GM18498 (cell line): ENCODE results near the gene GLYAT.

Source experiments
- ATAC-seq: cut with Tn5 transposase; IDR thresholded peaks from one replicate; pipeline ENCODE4 v1.9.1; 2021; ENCODE audit warnings: mild to moderate bottlenecking, moderate library complexity; ENCODE audit not compliant: unreplicated experiment

GLYAT gene, protein sequence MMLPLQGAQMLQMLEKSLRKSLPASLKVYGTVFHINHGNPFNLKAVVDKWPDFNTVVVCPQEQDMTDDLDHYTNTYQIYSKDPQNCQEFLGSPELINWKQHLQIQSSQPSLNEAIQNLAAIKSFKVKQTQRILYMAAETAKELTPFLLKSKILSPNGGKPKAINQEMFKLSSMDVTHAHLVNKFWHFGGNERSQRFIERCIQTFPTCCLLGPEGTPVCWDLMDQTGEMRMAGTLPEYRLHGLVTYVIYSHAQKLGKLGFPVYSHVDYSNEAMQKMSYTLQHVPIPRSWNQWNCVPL

DNA sequence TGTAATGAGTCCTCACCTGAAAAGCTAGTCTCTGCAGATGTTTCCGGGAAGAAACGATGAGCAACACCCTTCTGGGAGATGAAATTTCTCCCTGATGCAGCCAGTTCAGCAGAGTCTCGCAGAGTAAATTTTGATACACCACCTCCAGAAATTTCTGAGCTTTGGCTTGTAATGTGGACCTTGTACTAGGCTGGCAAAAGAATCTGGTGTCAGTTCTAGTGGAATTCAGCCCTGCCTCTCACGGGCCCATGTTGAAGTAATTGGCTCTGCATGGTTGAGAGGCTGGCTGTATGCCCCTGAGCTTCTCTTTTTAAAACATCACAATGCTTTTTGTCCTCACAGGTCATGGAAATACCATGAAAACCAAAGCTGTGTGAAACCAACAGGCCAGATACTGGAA is at the start of gene GLYAT:
TSS of gene GLYAT (minus strand) at position 125 of the 400 bp plus-strand sequence. CDS start 7,447 bp downstream, outside the sequence.
- no peak for ATAC-seq

DNA sequence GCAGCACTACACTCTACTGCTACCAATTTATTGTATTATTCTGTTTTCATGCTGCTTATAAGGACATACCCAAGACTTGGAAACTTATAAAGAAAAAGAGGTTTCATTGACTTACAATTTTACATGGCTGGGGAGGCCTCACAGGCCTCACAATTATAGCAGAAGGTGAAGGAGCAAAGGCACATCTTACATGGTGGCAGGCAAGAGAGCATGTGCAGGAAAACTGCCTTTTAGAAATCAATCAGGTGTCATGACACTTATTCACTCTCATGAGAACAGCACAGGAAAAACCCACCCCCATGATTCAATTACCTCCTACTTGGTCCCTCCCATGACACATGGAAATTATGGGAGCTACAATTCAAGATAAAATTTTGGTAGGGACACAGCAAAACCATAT is 49.6 kb upstream of the GLYAT start:
- ATAC-seq: no peak

DNA sequence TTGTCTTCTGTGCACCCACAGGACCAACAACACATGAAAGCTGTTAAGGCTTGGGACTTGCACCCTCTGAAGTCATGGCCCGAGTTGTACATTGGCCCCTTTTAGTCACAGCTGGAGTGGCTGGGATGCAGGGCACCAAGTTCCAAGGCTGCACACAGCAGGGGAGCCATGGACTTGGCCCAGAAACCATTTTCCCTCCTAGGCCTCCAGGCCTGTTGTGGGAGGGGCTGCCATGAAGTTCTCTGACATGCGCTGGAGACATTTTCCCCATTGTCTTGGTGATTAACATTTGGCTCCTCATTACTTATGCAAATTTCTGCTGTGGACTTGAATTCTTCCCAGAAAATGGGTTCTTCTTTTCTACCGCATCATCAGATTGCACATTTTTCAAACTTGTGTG is 48.8 kb upstream of the GLYAT start:
- ATAC-seq: no peak

DNA sequence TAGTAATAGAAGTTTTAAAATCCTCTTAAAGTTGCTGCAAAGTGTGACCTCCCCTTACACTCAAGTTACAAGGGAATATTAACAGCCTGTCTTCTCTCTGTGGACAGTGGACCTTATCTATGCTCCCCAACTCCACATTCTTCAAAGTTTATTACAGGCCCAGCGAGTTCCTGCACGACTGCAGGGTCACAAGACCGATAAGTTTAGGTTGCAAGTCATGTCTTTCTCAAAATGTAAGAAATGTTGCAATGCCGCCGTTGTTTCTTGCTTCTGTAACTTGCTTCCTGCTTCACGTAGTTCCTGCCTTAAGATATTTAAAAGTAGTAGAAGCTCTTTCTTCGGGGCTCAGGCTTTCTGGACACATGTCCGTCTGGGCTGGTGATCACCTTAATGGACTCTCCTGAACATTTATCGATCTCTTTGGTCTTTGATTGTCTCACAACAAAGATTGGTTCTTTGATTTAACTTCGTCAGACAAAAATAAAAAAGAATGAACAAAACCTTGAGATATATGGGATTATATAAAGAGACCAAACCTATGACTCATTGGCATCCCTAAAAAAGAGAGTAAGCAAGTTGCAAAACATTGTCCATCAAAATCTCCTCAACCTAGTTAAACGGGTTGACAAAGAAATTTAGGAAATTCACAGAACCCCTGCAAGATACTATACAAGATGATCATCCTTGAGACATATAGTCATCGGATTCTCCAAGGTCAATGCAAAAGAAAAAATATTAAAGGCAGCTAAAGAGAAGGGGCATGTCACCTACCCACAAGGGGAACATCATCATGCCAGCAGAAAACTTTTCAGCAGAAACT is 45.4 kb upstream of the GLYAT start:
- ATAC-seq: no peak

DNA sequence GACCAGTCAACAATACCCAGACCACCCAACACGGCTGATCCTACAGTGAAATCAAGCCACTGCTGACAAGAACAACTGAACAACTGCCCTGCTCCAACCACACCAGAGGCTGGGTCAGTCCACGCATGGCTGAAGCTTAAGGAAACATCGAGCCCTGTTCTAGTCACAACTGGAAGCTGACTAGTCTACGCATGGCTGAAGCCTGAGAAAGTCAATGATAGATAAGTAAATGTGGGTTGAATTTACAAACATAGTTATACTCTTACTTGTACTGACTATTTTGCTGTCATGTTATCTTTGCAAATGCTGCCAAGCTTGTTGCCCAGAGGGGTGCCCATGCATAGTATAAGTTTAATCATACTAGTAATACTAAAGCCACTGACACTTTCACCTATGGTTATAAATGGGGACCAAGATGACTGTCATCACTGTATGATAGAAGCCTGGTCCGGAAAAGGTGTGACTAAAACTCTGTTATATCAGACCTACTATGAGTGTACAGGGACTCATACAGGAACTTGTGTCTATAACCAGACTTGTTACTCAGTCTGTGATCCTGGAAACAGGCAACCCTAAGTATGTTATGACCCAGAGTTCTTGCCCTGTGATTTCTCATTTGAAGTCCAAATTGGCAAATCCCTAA is 43.4 kb upstream of the GLYAT start:
- ATAC-seq: no peak

DNA sequence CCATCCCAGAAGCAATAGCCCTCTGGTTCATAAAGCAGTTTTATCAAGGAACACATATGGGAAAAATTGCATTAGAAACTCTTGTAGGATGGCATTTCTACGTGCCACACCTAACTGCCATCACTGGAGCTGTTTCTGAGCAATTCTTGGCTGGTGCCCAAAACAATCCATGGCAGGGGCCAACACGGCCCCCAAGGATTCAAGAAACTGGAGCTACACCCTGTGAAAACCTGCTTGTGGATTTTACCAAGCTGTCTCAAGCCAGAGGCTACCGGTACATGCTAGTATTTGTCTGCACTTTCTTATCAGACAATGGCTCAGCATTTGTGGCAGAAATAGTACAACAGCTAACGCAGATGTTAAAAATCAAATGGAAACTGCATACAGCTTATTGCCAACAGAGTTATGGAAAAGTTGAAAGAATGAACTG is 42.4 kb upstream of the GLYAT start:
- no peak for ATAC-seq

DNA sequence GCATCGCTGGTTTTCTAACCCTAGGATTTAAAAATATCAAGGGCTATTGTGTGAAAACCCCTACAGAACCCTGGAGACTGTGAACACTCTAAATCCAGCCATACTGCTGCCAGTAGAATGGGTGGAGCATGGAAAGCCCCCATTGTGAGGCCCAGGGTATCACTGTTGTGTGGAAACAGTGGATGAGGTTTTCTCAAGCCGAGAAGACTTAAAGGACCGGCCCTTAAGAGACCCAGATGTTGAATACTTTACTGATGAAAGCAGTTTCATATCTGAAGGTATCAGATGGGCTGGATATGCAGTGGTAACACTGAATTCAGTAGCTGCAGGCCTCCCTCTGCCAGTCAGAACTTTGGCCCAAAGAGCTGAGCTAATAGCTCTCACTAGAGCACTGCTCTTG is 41.6 kb upstream of the GLYAT start:
- ATAC-seq: no peak

DNA sequence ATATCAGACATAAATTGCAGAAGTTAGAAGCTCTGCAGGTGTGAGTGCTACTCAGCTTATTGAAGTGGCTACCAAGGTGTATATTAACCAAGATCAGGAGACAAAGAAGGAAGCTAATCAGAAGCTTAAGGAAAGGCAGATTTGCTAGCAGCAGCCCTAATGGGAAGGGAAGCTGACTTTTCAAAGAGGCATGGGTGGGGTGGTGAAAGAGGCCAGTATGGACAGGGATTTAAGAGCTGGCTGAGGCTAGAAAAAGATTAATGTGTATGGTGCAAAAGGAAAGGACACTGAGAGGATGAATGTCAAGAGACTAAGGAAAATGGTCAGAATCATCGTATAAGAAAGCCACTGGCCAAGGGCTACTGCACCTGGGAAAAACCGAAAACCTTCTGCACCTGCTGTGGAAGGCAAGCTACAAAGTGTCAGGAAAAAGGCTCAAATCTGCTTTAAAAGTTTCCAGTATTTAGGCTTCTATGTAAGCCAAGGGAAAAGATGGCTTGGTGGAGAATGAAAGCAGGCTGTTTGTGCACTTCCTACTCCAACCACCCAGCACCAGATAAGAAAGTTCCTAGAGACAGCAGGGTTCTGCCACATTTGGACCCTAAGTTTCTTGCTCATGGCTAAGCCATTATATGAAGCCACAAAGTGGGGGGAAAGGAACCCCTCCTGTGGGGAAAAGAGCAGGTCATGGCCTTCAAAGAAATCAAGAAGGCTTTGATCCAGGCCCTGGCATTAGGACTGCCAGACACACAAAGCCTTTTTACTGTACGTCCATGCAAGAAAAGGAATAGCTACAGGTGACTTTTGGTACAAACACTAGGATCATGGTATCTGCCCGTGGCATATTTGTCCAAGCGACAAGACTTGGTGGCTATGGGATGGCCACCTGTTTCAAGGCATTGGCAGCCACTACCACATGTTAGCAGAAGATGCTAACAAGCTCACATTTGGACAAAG is 40.9 kb upstream of the GLYAT start:
- ATAC-seq: no peak

DNA sequence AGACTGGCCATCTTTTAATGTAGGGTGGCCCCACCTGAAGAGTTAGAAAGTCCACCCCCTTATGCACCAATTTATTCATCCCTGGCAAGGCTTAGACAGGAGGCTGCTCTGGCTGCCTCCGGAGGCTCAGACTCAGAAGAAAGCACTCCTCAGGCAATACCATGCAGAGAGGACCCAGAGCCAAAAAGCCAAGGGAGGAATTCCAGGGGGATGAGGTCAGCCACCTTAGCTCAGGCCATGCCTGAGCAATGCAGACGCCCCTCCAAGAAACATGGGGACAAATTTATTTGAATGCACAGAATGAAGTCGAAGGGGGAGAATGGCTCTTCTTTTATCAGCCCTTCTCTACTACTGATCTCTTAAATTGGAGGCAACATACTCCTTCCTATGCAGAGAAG is 39.7 kb upstream of the GLYAT start:
- ATAC-seq: no peak

DNA sequence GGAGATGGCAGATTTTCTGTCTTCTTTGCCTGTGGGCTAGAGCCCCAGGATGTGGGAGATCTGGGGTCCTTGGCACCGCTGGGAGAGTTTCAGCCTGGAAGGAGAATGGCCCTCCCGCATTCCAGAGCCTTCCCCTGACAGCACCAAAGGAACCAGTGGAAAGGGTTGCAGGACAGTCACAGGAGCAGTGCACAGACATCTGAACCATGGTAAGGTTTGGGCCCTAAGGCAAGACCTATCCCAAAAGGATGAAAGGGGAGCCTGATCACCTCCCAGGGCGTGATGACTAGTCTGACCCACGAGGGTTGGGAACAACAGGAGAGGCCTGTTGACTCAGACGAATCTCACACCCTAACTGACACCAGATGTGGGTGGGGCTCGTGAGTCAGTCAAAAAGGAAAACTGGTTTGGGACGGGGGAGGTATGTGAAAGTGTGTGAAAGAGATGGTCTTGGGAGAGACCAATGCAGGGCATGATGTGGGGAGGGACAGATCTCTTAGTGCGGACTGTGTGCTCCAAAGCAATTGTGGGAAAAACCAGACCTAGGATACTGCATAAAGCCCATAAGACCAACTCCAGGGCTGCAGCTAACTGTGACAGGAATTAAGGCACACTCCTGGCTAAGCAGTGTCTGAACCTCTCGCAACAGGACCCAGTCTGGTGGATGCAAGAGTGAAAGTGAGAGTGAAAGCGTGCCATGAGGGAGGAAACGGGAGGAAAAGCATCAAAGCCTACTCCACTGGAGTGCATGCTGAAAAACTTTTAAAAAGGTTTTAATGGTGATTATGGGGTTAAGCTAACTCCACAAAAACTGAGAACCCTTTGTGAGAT is 39.1 kb upstream of the GLYAT start:
- no peak for ATAC-seq

DNA sequence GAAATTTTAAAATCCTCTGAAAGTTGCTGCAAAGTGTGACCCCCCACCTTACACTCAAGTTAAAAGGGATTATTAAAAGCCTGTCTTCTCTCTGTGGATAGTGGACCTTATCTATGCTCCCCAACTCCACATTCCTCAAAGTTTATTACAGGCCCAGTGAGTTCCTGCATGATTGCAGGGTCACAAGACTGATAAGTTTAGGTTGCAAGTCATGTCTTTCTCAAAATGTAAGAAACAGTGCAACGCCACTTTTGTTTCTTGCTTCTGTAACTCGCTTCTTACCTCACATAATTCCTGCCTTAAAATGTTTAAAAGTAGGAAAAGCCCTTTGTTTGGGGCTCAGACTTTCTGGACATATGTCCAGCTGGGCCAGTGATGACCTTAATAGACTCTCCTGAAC is 38.4 kb upstream of the GLYAT start:
- no peak for ATAC-seq

DNA sequence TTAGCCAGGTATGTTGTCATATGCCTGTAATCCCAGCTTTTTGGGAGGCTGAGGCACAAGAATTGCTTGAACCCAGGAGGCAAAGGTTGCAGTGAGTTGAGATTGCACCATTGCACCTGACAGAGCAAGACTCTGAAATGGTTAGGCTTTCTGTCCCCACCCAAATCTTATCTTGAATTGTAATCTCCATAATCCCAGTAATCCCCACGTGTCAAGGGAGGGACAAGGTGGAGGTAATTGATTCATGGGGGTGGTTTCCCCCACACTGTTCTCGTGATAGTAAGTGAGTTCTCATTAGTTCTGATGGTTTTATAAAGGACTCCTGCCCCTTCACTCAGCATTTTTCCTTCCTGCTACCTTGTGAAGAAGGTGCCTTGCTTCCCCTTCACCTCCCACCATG is 37.6 kb upstream of the GLYAT start:
- ATAC-seq: no peak

DNA sequence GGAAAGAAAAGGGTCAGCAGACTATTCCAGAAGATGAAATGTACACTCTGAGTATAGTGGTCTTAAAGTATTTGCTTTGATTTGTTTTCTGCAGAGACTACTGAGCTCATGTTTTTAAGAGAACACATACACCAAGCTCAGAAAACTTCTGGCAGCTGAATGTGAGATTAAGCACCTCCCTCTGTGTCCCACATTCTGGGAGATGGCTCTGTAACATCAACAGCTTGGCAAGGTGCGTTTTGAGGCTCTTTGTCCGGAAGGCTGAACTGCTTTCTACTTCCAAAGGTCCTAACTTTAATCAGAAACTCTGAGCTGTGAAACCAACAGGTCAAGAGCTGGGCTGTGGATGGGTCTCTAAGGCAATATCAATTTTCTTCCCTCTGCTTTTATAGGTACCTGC is 36.4 kb upstream of the GLYAT start:
- ATAC-seq: no peak

DNA sequence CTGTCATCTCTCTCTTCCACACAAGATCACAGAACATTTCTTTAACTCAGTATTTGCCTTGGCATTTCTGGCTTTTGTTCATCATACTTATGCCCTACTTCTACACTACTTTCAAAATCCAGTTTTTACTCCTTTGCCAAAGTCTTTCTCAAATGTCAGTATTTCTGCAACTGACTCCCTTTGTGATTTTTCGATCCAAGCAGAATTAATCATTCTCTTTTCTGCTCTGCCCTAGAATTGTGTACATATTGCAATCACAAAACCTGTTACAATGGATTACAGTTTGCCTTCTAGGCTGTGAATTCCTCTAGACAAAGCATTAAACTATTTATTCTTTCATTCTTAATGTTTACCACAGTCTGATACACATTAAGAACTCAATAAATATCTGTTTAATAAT is 33.3 kb upstream of the GLYAT start:
- no peak for ATAC-seq

DNA sequence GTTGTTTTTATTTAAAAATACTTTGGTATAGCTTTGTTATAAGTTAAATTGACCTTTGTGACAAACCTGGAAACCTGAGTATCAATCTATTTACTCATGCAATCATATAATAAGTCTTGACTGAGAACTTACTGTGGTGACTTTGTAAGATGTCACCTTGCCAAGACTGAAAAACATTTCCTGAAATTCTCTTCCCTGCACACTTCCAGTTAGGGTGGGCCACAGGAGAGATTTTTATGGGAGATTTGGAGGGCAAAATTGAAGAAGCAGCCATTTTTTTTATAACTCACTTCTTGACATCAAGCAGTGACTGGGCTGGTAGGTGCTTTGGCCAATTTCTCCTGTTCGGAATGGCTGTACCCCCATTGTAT is 31.4 kb upstream of the GLYAT start:
- no peak for ATAC-seq

DNA sequence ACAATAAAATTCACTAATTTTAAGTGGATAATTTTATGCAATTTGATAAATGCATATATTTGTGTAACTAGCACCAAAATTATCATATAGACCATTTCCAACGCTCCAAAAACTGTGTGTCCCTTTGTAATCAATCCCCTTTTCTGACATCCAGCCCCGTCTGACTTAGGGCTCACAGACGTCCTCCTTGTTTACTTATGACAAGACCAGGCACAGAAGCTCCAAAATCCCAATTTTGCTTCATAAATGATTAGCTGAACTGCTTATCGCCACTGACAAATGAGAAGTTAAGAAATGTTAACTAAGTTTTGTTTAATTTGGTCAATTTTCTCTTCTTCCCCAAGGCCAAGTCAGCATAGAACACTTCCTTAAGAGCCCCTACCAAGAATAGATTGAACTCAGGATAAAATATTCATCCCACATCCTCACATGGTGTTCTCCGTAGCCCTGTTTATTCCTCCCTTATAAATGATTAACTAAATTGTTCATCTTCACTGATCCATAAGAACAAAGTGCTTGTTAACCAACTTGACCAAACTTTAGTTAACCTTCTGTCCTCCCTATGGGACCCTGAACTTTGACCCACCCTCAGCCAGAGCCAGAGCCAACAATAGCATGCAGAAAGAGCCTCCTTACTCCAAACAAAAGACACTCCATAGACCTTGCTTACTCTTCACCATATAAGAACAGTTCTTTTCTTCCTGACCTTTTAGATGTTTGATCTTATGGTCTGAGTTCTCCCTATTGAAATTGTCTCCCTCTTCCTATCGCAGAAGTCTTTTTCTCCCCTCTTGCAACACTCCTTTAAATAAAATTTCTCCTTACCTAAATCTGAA is 30.8 kb upstream of the GLYAT start:
- ATAC-seq: no peak

DNA sequence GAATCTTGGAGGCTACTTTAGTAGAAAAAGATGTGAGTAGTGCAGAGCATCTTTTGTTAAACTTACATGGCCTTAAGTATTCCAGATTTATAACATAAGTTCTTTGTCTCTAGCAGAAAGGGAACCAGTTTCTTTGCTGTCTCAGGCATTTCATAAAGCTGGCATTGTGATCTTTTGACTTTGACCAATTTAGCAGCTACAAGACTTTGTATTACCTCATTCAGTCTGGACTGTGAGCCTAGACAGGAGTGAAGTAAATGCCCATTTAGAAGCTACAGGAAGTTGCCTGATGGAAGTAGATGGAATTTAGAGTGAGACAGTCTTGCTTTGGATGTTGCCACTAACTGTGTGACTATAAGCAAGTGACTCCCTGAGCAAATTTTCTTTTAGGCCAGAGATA is 25.7 kb upstream of the GLYAT start:
- no peak for ATAC-seq

DNA sequence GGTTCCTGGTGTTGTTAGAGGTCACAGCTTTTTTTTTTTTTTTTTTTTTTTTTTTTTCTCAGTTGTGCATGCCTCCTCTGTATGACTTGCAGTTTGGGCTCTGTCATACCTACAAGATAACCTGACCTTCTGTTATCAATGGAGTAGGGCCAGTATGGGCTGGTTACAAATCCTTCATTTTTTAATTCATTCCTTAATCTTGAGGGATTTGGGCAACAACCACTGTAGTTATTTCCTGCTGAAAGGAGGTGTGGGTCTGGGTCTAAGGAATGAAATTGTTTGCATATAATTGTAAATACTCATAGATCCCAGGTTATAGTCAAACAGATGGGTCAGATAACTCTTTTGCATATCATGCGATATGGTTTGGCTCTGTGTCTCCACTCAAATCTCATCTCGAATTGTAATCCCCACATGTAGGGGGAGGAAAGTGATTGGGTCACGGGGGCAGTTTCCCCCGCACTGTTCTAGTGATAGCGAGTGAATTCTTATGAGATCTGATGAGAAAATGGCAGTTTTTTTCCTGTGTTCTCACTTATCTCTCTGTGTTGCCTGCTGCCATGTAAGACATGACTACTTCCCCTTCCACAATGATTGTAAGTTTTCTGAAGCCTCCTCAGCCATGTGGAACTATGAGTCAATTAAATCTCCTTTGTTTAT is 14.1 kb upstream of the GLYAT start:
- no peak for ATAC-seq
